ENCODE results near the gene ILDR1.

DNA sequence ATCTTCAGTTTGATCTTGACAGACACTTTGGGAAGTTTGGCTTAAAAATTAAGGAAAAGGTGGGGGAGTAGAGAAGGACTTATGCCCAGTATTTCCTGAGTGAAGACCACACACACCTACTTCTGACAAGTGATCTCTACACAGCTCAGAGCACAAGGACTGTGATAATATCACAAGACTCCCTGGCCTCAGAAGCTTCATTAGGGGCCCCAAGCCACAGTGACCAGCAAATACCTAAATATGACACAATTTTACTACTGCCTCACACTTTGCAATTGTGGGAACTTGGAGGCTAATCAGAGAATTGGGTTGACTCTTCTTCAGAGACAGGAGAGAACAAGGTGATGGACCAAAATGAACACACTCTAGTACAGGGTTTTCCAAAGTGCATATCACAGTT is 2.6 kb downstream of the ILDR1 start:
- TF ChIP-seq, protein P1, sequence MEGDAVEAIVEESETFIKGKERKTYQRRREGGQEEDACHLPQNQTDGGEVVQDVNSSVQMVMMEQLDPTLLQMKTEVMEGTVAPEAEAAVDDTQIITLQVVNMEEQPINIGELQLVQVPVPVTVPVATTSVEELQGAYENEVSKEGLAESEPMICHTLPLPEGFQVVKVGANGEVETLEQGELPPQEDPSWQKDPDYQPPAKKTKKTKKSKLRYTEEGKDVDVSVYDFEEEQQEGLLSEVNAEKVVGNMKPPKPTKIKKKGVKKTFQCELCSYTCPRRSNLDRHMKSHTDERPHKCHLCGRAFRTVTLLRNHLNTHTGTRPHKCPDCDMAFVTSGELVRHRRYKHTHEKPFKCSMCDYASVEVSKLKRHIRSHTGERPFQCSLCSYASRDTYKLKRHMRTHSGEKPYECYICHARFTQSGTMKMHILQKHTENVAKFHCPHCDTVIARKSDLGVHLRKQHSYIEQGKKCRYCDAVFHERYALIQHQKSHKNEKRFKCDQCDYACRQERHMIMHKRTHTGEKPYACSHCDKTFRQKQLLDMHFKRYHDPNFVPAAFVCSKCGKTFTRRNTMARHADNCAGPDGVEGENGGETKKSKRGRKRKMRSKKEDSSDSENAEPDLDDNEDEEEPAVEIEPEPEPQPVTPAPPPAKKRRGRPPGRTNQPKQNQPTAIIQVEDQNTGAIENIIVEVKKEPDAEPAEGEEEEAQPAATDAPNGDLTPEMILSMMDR (IDR thresholded peaks at IDR 0.05; ENCODE audit: low read length): no peak
- no peak for TF ChIP-seq EZH2 (optimal IDR thresholded peaks at IDR 0.05; ENCODE audit: low read depth, low read length)

All from MM.1S (cell line).